Mesothelial cell of epicardium (in vitro differentiated cells): Measurements from ENCODE around the gene IL1RAPL2. TPM values are rescaled to one million over a fixed set of nuclear protein-coding genes. Genes with fewer than 3 reads are reported as not detected.

Source experiments
- DNase-seq, 2 experiments: peaks; one replicate each; pipeline ENCODE4 v3.0.0; 2021; ENCODE audit warnings: low spot score in 2 of 2; ENCODE audit not compliant: unreplicated experiment in 2 of 2
- H3K27ac Mint-ChIP-seq: 2 replicates; pipeline ENCODE4 v1.8.0; 2021; ENCODE audit warnings: mixed read lengths
- H3K27me3 Mint-ChIP-seq: 2 replicates; pipeline ENCODE4 v1.8.0; 2021; ENCODE audit warnings: low read depth, mixed read lengths
- H3K36me3 Mint-ChIP-seq: 2 replicates; pipeline ENCODE4 v1.8.0; 2021; ENCODE audit warnings: mixed read lengths
- H3K4me1 Mint-ChIP-seq: 2 replicates; pipeline ENCODE4 v1.8.0; 2021; ENCODE audit warnings: mixed read lengths
- H3K4me3 Mint-ChIP-seq: 2 replicates; pipeline ENCODE4 v1.8.0; 2021; ENCODE audit warnings: mild to moderate bottlenecking, moderate library complexity, mixed read lengths
- H3K9me3 Mint-ChIP-seq: 2 replicates; pipeline ENCODE4 v1.8.0; 2021; ENCODE audit warnings: mixed read lengths
- total RNA-seq: library from RNA; stranded (reverse); gene quantifications from 3 replicates; pipeline ENCODE4 v1.2.1, GENCODE V29; 2021
- TF ChIP-seq, protein P1 (sequence below): fragments of 200-600 bp; sonication (generic); IDR thresholded peaks from one replicate; pipeline ENCODE4 v1.5.0; 2021; ENCODE audit warnings: antibody characterized with exemption; ENCODE audit not compliant: unreplicated experiment

IL1RAPL2 gene
- total RNA-seq, 1 donor from 2014 or later: 0.92 TPM

DNA sequence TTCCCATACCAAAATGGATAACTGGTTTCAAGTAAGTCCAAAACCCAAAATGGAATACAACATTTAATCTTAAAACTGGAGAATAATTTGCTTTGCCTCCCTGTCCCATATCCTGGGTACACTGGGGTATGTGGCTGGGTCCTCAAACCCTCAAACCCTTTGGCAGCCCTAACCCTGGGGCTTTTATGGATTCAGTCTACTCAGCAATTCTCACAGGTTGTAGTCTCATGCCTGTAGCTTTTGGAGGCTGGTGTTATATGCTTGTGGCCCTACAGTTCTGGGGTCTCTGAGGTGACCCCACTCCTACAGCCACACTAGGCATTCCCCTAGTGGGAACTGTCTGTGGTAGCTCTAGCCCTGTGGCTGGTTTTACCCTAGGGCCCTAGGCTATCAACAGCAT is 1145.8 kb downstream of the IL1RAPL2 start:
- Mint-ChIP-seq H3K27ac (no peak overlapping the region), H3K4me1 (peaks cover 5% of the 10 kb centered on the region), H3K27me3 (no peaks in the 10 kb centered on the region), H3K9me3 (peaks cover 40% of the 10 kb centered on the region), H3K4me3 (no peak overlapping the region), H3K36me3 (peaks cover 4% of the 10 kb centered on the region)
- DNase-seq: no peak
- TF ChIP-seq, protein P1, sequence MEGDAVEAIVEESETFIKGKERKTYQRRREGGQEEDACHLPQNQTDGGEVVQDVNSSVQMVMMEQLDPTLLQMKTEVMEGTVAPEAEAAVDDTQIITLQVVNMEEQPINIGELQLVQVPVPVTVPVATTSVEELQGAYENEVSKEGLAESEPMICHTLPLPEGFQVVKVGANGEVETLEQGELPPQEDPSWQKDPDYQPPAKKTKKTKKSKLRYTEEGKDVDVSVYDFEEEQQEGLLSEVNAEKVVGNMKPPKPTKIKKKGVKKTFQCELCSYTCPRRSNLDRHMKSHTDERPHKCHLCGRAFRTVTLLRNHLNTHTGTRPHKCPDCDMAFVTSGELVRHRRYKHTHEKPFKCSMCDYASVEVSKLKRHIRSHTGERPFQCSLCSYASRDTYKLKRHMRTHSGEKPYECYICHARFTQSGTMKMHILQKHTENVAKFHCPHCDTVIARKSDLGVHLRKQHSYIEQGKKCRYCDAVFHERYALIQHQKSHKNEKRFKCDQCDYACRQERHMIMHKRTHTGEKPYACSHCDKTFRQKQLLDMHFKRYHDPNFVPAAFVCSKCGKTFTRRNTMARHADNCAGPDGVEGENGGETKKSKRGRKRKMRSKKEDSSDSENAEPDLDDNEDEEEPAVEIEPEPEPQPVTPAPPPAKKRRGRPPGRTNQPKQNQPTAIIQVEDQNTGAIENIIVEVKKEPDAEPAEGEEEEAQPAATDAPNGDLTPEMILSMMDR: no peak

DNA sequence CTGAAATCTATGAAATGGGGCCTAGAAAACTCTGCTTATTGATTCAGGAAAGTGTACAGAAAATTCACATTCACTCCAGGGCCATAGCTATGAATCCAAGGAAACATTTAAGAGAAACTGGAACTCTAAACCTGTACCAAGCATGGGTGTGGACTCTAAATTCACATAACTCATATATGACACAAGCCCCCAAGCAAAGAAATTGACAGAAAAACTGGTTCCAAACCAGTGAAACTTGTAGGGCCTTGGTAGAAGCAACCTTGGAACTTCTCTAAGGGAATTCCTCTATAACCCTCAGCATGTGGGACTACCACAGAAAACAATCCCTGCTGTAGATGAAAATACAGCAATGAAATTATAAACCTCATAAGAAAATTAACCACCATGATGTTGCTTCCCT is 1149.7 kb downstream of the IL1RAPL2 start:
- Mint-ChIP-seq H3K4me1 (no peaks in the 10 kb centered on the region), H3K27me3 (no peaks in the 10 kb centered on the region), H3K36me3 (peaks cover 4% of the 10 kb centered on the region), H3K9me3 (peaks cover 39% of the 10 kb centered on the region), H3K27ac (no peak overlapping the region), H3K4me3 (no peak overlapping the region)
- TF ChIP-seq, protein P1: no peak
- DNase-seq: no peak

DNA sequence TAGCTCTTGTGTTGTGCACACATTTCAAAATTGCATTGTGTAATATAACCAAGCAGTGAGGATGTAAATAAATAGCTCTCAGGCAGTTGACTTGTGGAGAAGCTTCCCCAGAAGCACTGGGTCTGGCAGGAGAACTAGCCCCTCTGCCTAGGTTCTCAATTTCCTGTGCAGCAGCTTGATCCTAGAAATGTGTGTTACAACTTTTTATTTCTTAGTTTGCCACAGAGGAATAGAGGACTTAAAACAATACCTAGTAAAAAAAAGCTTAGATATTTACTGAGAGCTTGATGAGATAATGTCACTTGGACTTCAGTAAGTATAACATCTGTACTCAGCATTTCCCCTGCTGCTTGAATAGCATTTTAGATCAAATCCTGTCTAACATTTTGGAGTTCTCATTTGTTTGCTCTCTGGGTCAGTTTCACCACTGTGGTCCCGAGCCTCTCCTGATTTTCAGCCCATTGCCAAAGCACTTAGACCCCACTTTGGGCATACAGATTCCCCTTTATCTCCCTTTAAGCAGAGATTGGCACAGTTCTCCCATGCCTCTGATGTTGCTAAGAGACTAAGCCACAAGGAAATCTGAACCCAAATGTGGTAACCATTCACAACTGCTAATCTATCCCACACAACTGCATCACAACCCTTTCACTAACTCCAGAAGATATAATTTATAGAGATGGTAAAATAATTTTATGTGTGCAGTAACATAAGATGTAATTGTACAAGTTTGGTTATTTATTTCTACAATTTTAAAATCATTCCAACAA is 1158.2 kb downstream of the IL1RAPL2 start:
- H3K4me1 Mint-ChIP-seq: peaks cover 11% of the 10 kb centered on the region
- peaks cover 20% of the 10 kb centered on the region for H3K9me3 Mint-ChIP-seq
- H3K4me3 Mint-ChIP-seq: no peak overlapping the region
- no peak for DNase-seq
- TF ChIP-seq, protein P1: no peak
- no peaks in the 10 kb centered on the region for H3K36me3 Mint-ChIP-seq
- H3K27ac Mint-ChIP-seq: no peak overlapping the region
- no peaks in the 10 kb centered on the region for H3K27me3 Mint-ChIP-seq

DNA sequence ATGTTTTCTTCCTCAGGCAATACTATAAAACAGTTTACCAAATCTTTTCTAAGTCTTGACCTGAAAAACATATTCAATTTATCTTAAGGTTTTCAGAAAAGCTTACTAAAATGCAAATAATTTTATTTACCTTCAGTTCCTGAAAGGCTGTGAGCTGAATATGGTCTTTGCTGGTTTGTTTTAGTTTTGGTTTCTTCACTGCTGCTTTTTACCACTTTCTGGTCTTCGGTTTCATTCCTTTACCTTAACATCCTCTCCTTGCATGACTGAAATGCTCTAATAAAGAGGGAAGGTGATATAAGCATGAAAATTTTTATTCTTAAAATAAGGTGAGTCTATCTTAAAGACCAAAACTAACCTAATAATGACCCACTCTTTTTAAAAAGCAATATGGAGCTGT is 1159.2 kb downstream of the IL1RAPL2 start:
- Mint-ChIP-seq H3K36me3 (no peaks in the 10 kb centered on the region), H3K9me3 (peaks cover 29% of the 10 kb centered on the region), H3K27me3 (no peaks in the 10 kb centered on the region), H3K27ac (no peak overlapping the region), H3K4me3 (no peak overlapping the region), H3K4me1 (peaks cover 11% of the 10 kb centered on the region)
- TF ChIP-seq, protein P1: no peak
- DNase-seq: no peak

DNA sequence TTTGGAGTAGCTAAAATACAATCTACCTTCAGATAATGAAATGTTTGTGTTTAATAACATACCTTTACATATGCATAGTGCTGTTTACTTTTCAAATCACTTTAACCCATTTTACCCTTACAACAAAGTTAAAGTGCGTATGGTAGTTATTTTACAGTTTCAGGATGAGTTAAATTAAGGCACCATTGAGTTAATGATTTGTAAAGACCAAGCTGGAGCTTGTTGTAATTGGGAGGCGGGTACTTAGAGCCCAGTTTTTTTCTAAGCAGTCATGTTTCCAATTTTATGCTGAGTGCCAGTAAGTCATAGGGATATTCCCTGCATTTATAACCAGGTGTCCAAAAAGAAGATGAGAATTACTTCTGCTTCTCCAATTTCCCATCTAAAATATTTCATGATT is 1172.2 kb downstream of the IL1RAPL2 start:
- peaks cover 32% of the 10 kb centered on the region for H3K9me3 Mint-ChIP-seq
- H3K27me3 Mint-ChIP-seq: no peaks in the 10 kb centered on the region
- H3K27ac Mint-ChIP-seq: no peak overlapping the region
- no peak for DNase-seq
- peaks cover 2% of the 10 kb centered on the region for H3K4me1 Mint-ChIP-seq
- no peaks in the 10 kb centered on the region for H3K36me3 Mint-ChIP-seq
- TF ChIP-seq, protein P1: no peak
- H3K4me3 Mint-ChIP-seq: no peak overlapping the region
